Sciatic nerve (tissue), 2 donors: ENCODE measurements around the gene POGLUT3. TPM values are rescaled to one million over a fixed set of nuclear protein-coding genes. Genes with fewer than 3 reads are reported as not detected.

Experiments
- ATAC-seq: fragments of 200-7000 bp; cut with Tn5 transposase; one replicate; pipeline ENCODE4 v1.9.1; 2020; ENCODE audit warnings: mild to moderate bottlenecking, moderate library complexity
- DNase-seq: peaks from one replicate; pipeline ENCODE4 v3.0.0-alpha.2; 2020; ENCODE audit warnings: low spot score
- intact Hi-C: fragments of 100-400 bp; cut with DNase I; formaldehyde crosslinking; loops from one replicate; pipeline ENCODE4 v1.14.2; 2022
- total RNA-seq: library from RNA; stranded (reverse); fragmentation: NEBNext Ultra II Directional; extraction: Animal tissue kit (Norgen Biotek cat#: 25700); gene quantifications from one replicate; pipeline ENCODE4 v1.2.1, GENCODE V29; 2021
- donor health status: DM: no; HTN: no; CAD: no.
- donor health status: DM: no; HTN: no; CAD: no.

Gene POGLUT3
- total RNA-seq, 1 donor from 2014 or later: 37.0 TPM

GRCh38 chr11:108508653-108509593 lies 10.7 kb upstream of the POGLUT3 start:
- ATAC-seq (no peak), DNase-seq (no peak)
- intact Hi-C loops: no loop called here

DNA sequence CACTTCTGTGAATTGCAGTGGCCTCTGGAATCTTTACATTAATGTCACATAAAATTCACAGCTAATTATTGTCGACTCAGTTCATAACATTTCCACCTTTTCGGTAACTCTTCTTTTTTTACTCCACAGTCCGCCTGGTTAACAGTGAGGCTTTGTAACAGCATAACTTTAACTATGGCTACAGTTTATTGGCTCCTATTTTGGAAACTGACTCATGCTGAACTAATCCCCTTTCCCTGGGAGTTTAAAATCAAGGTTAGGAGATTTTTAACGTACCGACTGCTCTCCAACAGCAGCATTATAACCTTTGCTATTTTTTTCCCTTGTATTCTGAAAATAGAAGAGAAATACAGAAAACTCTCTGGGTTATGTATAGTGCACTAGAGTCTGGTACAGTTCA lies 3.2 kb upstream of the POGLUT3 start:
- DNase-seq (no peak), ATAC-seq (no peak)
- intact Hi-C loops: no loop called here

DNA sequence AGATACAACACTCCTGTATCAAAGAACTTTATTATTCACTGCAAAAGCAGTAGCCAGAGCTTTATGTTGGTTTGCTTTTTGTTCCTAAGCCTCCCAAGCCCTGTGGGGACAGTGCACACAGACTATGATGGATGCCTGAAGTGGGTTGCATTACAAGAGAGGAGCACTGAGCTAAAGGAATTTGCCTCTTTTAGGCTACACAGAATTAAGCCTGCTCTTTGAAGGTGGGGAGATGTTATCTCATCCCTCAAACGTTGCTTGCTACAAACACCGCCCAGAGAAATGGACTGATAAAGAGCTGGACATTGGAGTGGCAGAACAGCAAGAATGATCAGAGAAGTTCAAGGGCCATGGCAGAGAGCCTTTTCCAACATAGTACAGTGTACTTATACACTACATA lies 2.5 kb upstream of the POGLUT3 start:
- ATAC-seq (no peak), DNase-seq (no peak)
- intact Hi-C loops: no loop called here

DNA sequence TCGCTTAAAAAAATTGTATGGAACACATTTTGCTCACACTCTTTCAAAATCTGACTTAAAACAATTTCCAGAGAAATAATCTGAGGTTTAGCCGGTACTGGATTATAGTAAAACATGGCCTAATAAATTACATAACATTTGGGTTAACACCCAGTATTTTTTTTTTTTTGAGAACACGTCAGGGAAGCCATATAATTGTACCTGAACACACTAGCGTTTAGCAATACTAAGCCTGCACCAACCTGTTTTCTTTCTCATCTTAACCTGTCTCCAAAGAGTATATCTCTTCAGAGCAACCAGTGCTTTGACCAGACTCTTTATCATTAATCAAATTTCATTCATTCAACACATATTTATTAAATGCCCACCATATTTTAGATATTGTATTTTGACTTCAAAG lies 2.0 kb upstream of the POGLUT3 start:
- intact Hi-C loops: no loop called here
- DNase-seq (no peak), ATAC-seq (no peak)

- intact Hi-C loops: no loop called here
- DNase-seq: peak; percentile 61
- no peak for ATAC-seq
Observed at GRCh38 chr11:108498816-108499408, 728 bp upstream of the POGLUT3 start.

DNA sequence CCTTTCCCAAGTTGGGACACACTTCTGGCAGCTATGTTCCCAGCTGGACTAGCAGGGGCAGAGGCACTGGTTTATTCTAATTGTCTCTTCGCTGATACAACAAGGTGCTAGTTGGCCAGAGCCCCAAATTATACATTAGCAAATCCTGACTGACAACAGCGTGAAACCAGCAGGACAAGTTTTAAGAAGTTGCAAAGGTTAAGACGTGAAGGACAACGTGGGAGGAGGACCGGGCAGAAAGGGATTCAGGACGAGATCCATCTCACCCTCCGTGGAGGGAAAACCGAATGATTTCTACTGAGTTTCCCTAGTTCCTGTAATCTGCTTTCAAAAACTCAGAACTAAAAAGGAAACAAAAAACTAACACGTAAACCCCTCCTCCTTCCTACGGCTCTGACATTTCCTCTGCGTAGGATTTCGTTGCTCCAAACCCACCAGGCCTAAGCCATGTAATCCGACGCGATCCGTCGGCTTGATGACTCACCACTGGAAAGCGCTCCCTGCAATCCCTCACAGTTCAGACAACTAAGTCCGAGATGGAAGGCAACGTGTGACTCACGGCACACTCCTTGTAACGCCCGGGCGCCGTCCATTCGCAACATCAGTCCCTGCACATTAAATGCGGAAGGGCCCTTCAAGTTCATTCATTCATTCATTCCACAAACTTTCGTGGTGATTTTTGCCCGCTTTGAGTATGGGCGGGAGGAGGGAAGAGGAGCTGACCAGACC lies 703 bp downstream of the POGLUT3 start:
- ATAC-seq (peak; percentile 97), DNase-seq (peak; percentile 87)
- intact Hi-C loops: no loop called here

DNA sequence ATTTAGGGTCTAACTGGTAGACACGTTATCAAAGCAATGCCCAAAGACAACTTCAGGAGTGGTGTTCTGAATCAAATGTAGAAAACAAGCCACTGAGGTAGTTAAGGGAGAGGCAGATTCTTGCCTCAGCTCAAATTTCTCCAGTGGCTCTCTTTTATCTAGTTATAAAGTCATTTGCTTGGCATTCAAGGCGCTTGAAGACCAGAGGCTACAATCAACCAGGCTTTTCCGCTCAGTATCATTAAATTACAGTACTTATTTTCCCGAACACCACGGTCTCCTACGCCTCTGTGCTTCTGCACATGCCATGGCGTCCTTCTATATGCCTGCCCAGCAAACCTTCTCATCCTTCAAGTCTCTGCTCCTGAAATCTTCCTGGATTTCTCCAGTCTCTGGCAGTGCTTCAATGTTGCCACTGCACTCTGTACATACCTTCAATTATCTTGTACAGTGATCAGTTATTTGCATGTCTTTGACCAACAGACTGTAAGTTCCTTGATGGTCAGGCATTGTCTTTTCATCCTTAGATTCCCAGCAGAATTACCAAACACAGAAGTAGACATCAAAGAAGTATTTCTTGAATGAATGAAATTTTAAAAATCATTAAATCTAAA lies 1.4 kb downstream of the POGLUT3 start:
- intact Hi-C loops: no loop called here
- ATAC-seq: no peak
- DNase-seq: no peak

- intact Hi-C loops: no loop called here
- no peak for DNase-seq
- no peak for ATAC-seq
Observed at GRCh38 chr11:108495326-108495725, 2.9 kb downstream of the POGLUT3 start.

DNA sequence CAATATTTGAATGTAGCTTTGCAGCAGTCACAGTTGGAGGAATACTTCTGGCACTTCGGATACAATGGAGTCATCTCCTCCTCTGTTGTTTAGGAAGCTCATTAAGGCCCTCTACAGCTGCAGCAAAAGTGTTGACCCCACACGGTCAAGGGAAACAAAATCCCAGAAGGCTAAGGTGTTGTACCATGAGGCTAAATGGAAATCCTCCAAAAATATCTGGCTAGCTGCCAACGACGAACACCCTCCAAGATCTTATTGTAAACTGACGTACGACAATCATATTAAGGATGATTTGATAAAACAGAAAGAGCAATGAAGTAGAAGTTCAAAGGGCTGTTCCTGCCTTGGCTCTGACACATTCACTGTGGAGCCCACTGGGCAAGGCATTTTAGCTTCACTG lies 4.0 kb downstream of the POGLUT3 start:
- intact Hi-C loops: no loop called here
- ATAC-seq (no peak), DNase-seq (no peak)

- intact Hi-C loops: no loop called here
- no peak for DNase-seq
- ATAC-seq: no peak
Observed at GRCh38 chr11:108491936-108492335, 6.2 kb downstream of the POGLUT3 start.

DNA sequence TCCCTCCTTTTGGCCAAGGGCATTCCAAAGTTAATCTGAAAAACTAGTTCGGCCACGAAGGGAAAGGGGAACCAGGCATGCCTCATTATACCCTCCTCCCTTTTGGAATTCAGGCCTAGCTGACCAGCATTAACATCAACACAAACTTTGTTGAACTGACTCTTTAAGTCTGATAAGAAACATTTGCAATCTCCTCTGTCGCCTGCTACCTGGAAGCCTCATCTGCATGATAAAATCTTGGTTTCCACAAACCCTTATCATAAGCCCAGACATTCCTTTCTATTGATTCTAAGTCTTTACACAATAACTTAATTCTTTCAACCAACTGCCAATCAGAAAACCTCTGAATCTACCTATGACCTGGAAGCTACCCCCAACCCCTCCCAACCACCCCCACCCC lies 11.4 kb downstream of the POGLUT3 start:
- no peak for DNase-seq
- no peak for ATAC-seq
- intact Hi-C loops: no loop called here

GRCh38 chr11:108486331-108486730 lies 11.9 kb downstream of the POGLUT3 start:
- intact Hi-C loops: no loop called here
- no peak for ATAC-seq
- DNase-seq: no peak

- no peak for ATAC-seq
- DNase-seq: no peak
Observed at GRCh38 chr11:108483163-108483562, 15.0 kb downstream of the POGLUT3 start.

GRCh38 chr11:108474664-108475463 lies 23.3 kb downstream of the POGLUT3 start:
- ATAC-seq (no peak), DNase-seq (no peak)
- intact Hi-C loops: no loop called here

More at GRCh38 chr11:108483163-108483562, 15.0 kb downstream of the POGLUT3 start:
- intact Hi-C loops: no loop called here

- DNase-seq: no peak
- ATAC-seq: no peak
- intact Hi-C loops: no loop called here
Observed at GRCh38 chr11:108472681-108473080, 25.5 kb downstream of the POGLUT3 start.

DNA sequence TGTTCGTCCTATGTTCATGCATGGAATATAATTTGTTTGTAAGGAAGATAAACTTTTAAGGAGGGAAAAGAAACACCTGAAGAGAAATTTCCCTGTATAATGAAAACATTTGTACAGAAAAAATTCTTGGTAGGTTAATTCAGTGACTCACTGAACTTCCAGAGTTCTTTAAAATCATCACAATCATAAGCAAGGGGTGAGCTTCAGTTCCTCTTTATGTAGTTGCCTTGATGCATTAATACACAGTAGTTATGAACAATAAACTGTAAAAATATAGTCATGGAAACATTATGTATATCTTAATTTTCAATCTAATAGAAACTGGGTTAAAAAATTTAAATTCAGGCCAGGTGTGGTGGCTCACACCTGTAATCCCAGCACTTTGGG lies 29.7 kb downstream of the POGLUT3 start:
- intact Hi-C loops: no loop called here
- ATAC-seq (no peak), DNase-seq (no peak)

- intact Hi-C loops: no loop called here
- peak; percentile 98 for DNase-seq
- peak; percentile 100 for ATAC-seq
Observed at GRCh38 chr11:108467091-108467823, 30.9 kb downstream of the POGLUT3 start, which contains the start of gene C11orf65. Gene C11orf65, minus strand, starts transcription at chr11:108467529. Its CDS starts 5,970 bp downstream, at chr11:108461559.

- no peak for DNase-seq
- intact Hi-C loops: no loop called here
- ATAC-seq: no peak
Observed at GRCh38 chr11:108466405-108466804, 31.8 kb downstream of the POGLUT3 start.
